Neuronal stem cell (in vitro differentiated cells): ENCODE data around the gene RIC1.

Source experiments
- DNase-seq: peaks from one replicate; pipeline ENCODE4 v3.0.0-alpha.2; 2013; ENCODE audit warnings: low spot score
- H2AFZ ChIP-seq: one replicate; pipeline ENCODE4 v1.6.1; 2013; ENCODE audit warnings: mild to moderate bottlenecking, low read length, inconsistent platforms
- H2AK5ac ChIP-seq: 2 replicates; pipeline ENCODE4 v1.6.1; 2013; ENCODE audit warnings: low read depth, mild to moderate bottlenecking, inconsistent platforms, low read length, moderate library complexity, mixed read lengths
- H2BK120ac ChIP-seq: 2 replicates; pipeline ENCODE4 v1.6.1; 2013; ENCODE audit warnings: low read depth, mild to moderate bottlenecking, inconsistent platforms, low read length, moderate library complexity, mixed read lengths
- H2BK12ac ChIP-seq: one replicate; pipeline ENCODE4 v1.6.1; 2013; ENCODE audit warnings: low read length, inconsistent platforms
- H2BK15ac ChIP-seq: 2 replicates; pipeline ENCODE4 v1.6.1; 2013; ENCODE audit warnings: mild to moderate bottlenecking, low read length, inconsistent platforms, mixed read lengths
- H2BK5ac ChIP-seq: one replicate; pipeline ENCODE4 v1.6.1; 2013; ENCODE audit warnings: inconsistent platforms, mild to moderate bottlenecking, low read length, moderate library complexity
- H3K14ac ChIP-seq: one replicate; pipeline ENCODE4 v1.6.1; 2013; ENCODE audit warnings: low read length, inconsistent platforms
- H3K18ac ChIP-seq: 2 replicates; pipeline ENCODE4 v1.6.1; 2013; ENCODE audit warnings: low read length, inconsistent platforms
- H3K23ac ChIP-seq: 2 replicates; pipeline ENCODE4 v1.6.1; 2013; ENCODE audit warnings: low read depth, mild to moderate bottlenecking, mixed read lengths, low read length, inconsistent platforms; ENCODE audit not compliant: poor library complexity
- H3K27ac ChIP-seq: replicated peaks from 3 replicates; pipeline ENCODE4 v1.5.1; 2013; ENCODE audit warnings: low read length, inconsistent platforms
- H3K27me3 ChIP-seq, 3 experiments: 2 replicates each; pipeline ENCODE4 v1.6.1; 2013; ENCODE audit warnings: low read length in 3 of 3, mild to moderate bottlenecking in 2 of 3, inconsistent platforms in 1 of 3, low read depth in 1 of 3, mixed read lengths in 1 of 3, moderate library complexity in 1 of 3; ENCODE audit not compliant: control insufficient read depth in 3 of 3, insufficient read depth in 3 of 3
- H3K36me3 ChIP-seq, 2 donors: replicated peaks in 1 of 2; 2 replicates each; pipeline ENCODE4 v1.6.1; 2013; ENCODE audit warnings: low read length in 2 of 2; ENCODE audit not compliant: control insufficient read depth in 2 of 2, insufficient read depth in 2 of 2
- H3K4ac ChIP-seq: 2 replicates; pipeline ENCODE4 v1.6.1; 2013; ENCODE audit warnings: inconsistent platforms, mild to moderate bottlenecking, low read length, moderate library complexity
- H3K4me1 ChIP-seq, 2 donors: 1 replicate in 1 of 2; 2 replicates in 1 of 2; pipeline ENCODE4 v1.6.1; 2013; ENCODE audit warnings: low read length in 2 of 2, low read depth in 1 of 2; ENCODE audit not compliant: control insufficient read depth in 2 of 2, insufficient read depth in 1 of 2
- H3K4me2 ChIP-seq: one replicate; pipeline ENCODE4 v1.6.1; 2013; ENCODE audit warnings: mild to moderate bottlenecking, low read length, inconsistent platforms; ENCODE audit not compliant: insufficient read depth, poor library complexity, severe bottlenecking
- H3K4me3 ChIP-seq, 2 donors: 2 replicates each; pipeline ENCODE4 v1.5.1; 2013; ENCODE audit warnings: low read length in 2 of 2, mild to moderate bottlenecking in 2 of 2, inconsistent platforms in 1 of 2, moderate library complexity in 1 of 2
- H3K79me1 ChIP-seq: one replicate; pipeline ENCODE4 v1.6.1; 2013; ENCODE audit warnings: low read depth, mild to moderate bottlenecking, inconsistent platforms, low read length, moderate library complexity
- H3K9ac ChIP-seq: one replicate; pipeline ENCODE4 v1.6.1; 2013; ENCODE audit warnings: mild to moderate bottlenecking, low read depth, low read length, inconsistent platforms; ENCODE audit not compliant: poor library complexity
- H3K9me3 ChIP-seq, 2 donors: replicated peaks in 1 of 2; 2 replicates each; pipeline versions ENCODE3 to v1.6.1; 2013; ENCODE audit warnings: low read length in 2 of 2, mild to moderate bottlenecking in 2 of 2, inconsistent platforms in 1 of 2, low read depth in 1 of 2, mixed read lengths in 1 of 2, moderate library complexity in 1 of 2; ENCODE audit not compliant: control insufficient read depth in 2 of 2, insufficient read depth in 1 of 2
- H4K8ac ChIP-seq: one replicate; pipeline ENCODE4 v1.6.1; 2013; ENCODE audit warnings: low read depth, mild to moderate bottlenecking, inconsistent platforms, low read length, moderate library complexity
- H4K91ac ChIP-seq: one replicate; pipeline ENCODE4 v1.6.1; 2013; ENCODE audit warnings: low read length, low read depth, mild to moderate bottlenecking, inconsistent platforms; ENCODE audit not compliant: poor library complexity
- WGBS, 2 donors: extraction: QIAGEN DNeasy Blood & Tissue Kit; methylation state at CpG; one replicate each; pipeline ENCODE4 v1.1.7; 2013; ENCODE audit warnings: missing lambda C conversion rate in 2 of 2, mixed read lengths in 1 of 2; ENCODE audit not compliant: insufficient read length in 2 of 2, insufficient replicate concordance in 1 of 2; ENCODE audit errors: extremely low coverage in 2 of 2; 5-methylcytosine and 5-hydroxymethylcytosine counted together

Gene RIC1

DNA sequence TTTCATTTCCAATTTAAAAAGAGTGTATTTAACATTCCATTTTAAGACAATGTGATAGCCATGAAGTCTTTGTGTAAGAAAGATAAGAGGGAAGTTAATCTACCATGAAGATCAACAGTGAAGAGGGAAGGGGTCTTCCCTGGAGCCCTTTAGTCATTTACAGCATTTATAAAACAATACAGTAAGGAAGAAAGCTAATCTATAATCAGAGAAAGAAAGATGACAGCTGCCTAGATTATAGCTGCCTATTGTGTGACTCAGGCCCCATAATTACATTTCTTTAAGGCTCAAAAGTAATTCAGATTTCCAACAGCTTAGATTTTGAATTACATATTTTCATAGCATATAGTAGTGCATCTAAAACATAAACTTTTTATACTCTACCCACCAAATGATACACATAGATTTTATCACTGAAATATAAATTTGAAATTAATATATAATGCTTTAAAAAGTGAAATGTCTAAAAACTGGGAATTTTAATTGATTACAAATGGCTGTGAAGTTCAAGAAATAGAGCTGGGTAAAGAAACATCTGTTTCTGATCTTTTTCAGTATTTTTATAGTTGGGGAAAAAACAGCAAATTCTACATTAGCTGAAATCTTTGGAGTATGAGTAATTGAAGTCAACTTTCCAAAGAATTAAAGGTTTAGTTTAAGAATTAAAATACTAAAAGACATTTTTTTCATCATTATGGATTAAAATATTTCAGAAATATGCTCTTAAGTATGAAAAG lies 89.6 kb downstream of the RIC1 start:
- Histone ChIP-seq H2AFZ (no peak overlapping the region), H2BK15ac (no peak overlapping the region), H3K18ac (no peak overlapping the region), H3K27ac (no peak overlapping the region), H3K79me1 (no peaks in the 10 kb centered on the region), H3K4me3 (no peak overlapping the region), H3K36me3 (peaks cover 10 to 63% of the 10 kb centered on the region in 2 donors), H3K14ac (no peak overlapping the region), H4K8ac (no peak overlapping the region), H4K91ac (no peak overlapping the region), H2AK5ac (no peak overlapping the region), H3K4me2 (no peak overlapping the region), H2BK120ac (no peak overlapping the region), H3K4me1 (no peaks in the 10 kb centered on the region), H3K23ac (no peak overlapping the region), H2BK5ac (no peak overlapping the region), H3K9ac (no peak overlapping the region), H2BK12ac (no peak overlapping the region), H3K9me3 (peaks cover 5 to 11% of the 10 kb centered on the region in 2 donors), H3K27me3 (no peaks in the 10 kb centered on the region), H3K4ac (no peak overlapping the region)
- DNase-seq: no peak

DNA sequence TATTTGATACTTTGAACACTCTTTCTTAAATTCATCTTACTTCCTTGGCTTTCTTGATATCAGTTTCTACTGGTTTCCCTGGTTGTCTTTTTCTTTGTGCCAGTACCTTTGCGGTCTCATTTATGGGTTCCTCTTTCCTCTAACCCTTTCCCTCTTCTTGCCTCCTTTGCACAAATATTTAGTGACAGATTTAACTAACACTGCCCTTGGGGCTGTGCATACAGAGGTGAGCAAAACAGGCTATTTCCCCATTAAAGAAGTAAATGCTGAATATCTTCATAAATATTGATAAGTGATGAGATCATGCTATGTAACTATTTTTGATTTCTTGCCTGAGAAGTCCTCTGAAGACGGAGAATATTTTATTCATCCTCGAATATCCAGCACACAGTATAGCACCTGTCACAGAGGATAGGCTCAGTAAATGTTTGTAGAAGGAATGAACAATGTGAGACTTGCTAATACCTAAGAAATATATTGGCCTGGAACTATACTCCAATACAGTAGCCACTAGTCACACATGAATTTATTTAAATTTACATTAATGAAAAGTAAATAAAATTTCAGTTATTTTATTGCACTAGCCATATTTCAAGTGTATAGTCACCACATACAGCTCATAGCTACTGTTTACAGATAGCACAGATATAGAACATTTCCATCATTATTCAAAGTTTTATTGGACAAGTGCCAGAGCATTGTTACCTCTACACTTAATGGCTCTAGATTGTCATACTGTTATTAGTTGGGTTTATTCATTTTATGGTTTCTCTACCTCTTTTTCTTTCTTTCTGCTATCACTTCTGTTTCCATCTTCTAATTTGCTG lies 90.4 kb downstream of the RIC1 start:
- no peak overlapping the region for H3K9ac ChIP-seq
- no peak overlapping the region for H2BK12ac ChIP-seq
- H3K23ac ChIP-seq: no peak overlapping the region
- H3K4me2 ChIP-seq: no peak overlapping the region
- no peak overlapping the region for H4K91ac ChIP-seq
- H3K9me3 ChIP-seq: peaks cover 5 to 11% of the 10 kb centered on the region in 2 donors
- no peaks in the 10 kb centered on the region for H3K4me1 ChIP-seq
- H2AK5ac ChIP-seq: no peak overlapping the region
- peaks cover 10 to 55% of the 10 kb centered on the region in 2 donors for H3K36me3 ChIP-seq
- no peak overlapping the region for H3K18ac ChIP-seq
- no peak overlapping the region for H3K14ac ChIP-seq
- H3K27ac ChIP-seq: no peak overlapping the region
- WGBS, 2 donors: no CpG with 5 or more reads among the region's 3 CpGs
- H4K8ac ChIP-seq: no peak overlapping the region
- no peak overlapping the region for H3K4ac ChIP-seq
- no peak overlapping the region for H2BK5ac ChIP-seq
- H3K27me3 ChIP-seq: no peaks in the 10 kb centered on the region
- H2AFZ ChIP-seq: no peak overlapping the region
- no peaks in the 10 kb centered on the region for H3K79me1 ChIP-seq
- no peak overlapping the region for H2BK120ac ChIP-seq
- H3K4me3 ChIP-seq: no peak overlapping the region
- DNase-seq: no peak
- H2BK15ac ChIP-seq: no peak overlapping the region

DNA sequence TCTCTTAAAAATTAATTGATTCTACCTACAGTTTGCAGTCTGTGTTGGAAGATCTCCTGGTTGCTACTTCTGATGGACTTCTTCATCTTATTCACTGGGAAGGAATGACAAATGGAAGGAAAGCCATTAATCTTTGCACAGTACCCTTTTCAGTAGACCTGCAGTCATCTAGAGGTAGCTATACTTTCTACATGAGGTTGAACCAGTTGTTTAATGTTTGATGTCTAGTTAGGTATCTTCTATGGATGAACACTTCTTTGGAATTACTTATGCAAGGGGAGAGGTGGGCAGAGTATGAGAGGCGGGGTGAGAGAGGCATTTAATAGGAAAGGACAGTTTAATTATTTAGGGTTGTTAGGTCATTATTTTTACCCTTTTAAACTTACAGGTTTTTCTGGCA lies 91.2 kb downstream of the RIC1 start:
- no peak overlapping the region for H3K4me2 ChIP-seq
- no peak overlapping the region for H3K9ac ChIP-seq
- DNase-seq: no peak
- H4K91ac ChIP-seq: no peak overlapping the region
- H3K18ac ChIP-seq: no peak overlapping the region
- H3K4me1 ChIP-seq: no peaks in the 10 kb centered on the region
- H4K8ac ChIP-seq: no peak overlapping the region
- H2BK15ac ChIP-seq: no peak overlapping the region
- no peak overlapping the region for H2AK5ac ChIP-seq
- H3K36me3 ChIP-seq: peaks cover 10 to 47% of the 10 kb centered on the region in 2 donors
- H2BK12ac ChIP-seq: no peak overlapping the region
- no peak overlapping the region for H3K4me3 ChIP-seq
- H3K79me1 ChIP-seq: no peaks in the 10 kb centered on the region
- H3K27ac ChIP-seq: no peak overlapping the region
- no peak overlapping the region for H2BK120ac ChIP-seq
- no peaks in the 10 kb centered on the region for H3K27me3 ChIP-seq
- H3K4ac ChIP-seq: no peak overlapping the region
- H3K9me3 ChIP-seq: peaks cover 5 to 11% of the 10 kb centered on the region in 2 donors
- no peak overlapping the region for H3K23ac ChIP-seq
- no peak overlapping the region for H2BK5ac ChIP-seq
- H3K14ac ChIP-seq: no peak overlapping the region
- no CpG with 5 or more reads among the region's 1 CpG for WGBS, 2 donors
- no peak overlapping the region for H2AFZ ChIP-seq

DNA sequence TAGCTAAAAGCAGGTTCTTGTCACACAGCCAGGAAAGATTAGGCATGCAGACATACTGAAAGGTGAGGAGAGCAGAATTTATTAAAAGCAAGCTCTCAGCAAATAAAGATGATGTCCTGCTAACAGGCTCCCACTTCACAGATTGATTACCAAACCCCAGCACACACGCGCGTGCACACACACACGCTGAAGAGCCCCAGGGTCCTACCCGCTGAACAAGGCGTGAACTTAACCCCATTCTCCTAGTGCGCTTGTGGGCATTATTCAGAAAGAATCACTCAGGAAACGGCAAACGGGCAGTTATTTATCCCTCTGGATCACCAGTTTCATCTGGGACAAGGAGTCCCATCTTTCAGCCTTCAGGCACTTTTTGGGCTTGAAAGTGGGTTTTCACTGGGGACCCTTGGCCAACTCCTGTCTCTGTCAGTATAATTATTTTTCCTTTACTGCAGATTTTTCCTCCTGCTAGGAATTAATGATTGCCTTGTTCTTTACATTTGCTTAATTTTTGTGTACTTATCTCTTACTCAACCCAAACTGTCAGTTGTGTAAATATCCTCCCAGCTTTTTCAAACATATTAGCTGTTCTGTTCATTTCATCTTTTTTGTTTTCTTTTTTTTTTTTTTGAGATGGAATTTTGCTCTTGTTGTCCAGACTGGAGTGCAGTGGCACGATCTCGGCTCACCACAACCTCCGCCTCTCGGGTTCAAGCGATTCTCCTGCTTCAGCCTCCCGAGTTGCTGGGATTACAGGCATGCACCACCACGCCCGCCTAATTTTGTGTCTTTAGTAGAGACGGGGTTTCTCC lies 92.6 kb downstream of the RIC1 start:
- no CpG with 5 or more reads among the region's 18 CpGs for WGBS, 2 donors

More for the DNA sequence above, 92.6 kb downstream of the RIC1 start:
- Histone ChIP-seq H3K79me1 (no peaks in the 10 kb centered on the region), H2AK5ac (no peak overlapping the region), H3K9ac (no peak overlapping the region), H2BK120ac (no peak overlapping the region), H3K9me3 (peaks cover 2 to 10% of the 10 kb centered on the region in 2 donors), H3K23ac (no peak overlapping the region), H2BK5ac (no peak overlapping the region), H3K36me3 (peaks cover 7 to 35% of the 10 kb centered on the region in 2 donors), H3K14ac (no peak overlapping the region), H4K8ac (no peak overlapping the region), H3K4me1 (no peaks in the 10 kb centered on the region), H3K4me3 (no peak overlapping the region), H3K18ac (no peak overlapping the region), H4K91ac (no peak overlapping the region), H3K27ac (no peak overlapping the region), H2BK15ac (no peak overlapping the region), H2AFZ (no peak overlapping the region), H3K27me3 (no peaks in the 10 kb centered on the region), H3K4ac (no peak overlapping the region), H3K4me2 (no peak overlapping the region), H2BK12ac (no peak overlapping the region)
- DNase-seq: no peak
